Transverse colon (tissue), 3 donors: Measurements from ENCODE around the gene DDX46.

ENCODE experiments used
- POLR2A ChIP-seq: fragments of 450-650 bp; IDR thresholded peaks from one replicate; pipeline ENCODE4 v1.6.1; 2016; ENCODE audit warnings: antibody characterized with exemption, mild to moderate bottlenecking, moderate library complexity
- TF ChIP-seq, protein P1 (sequence below), 5 experiments: fragments of 200-600 bp in 3 of 5; fragments of 450-650 bp in 2 of 5; sonication (generic) in 3 of 5; IDR thresholded peaks; 1 replicate in 2 of 5; 2 replicates in 3 of 5; pipeline ENCODE4 v1.5.1; 2016 to 2017; ENCODE audit warnings: antibody characterized with exemption in 5 of 5, inconsistent platforms in 3 of 5, mild to moderate bottlenecking in 2 of 5, moderate library complexity in 1 of 5

DNA sequence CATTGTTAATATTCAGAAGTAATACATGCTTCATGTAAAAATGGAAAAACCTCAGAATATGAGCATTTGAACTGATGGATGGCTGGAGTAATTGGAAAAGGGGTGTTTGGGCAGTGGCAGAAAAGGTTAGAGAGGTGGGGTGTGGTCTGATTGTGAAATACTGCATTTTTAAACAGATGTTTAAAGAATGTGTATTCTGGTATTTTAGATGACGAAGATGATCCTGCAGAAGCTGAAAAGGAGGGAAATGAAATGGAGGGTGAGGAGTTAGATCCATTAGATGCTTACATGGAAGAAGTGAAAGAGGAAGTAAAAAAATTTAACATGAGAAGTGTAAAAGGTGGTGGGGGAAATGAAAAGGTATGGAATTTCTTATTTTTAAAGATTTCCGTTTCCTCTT is 18.8 kb downstream of the DDX46 start:
- TF ChIP-seq, protein P1, sequence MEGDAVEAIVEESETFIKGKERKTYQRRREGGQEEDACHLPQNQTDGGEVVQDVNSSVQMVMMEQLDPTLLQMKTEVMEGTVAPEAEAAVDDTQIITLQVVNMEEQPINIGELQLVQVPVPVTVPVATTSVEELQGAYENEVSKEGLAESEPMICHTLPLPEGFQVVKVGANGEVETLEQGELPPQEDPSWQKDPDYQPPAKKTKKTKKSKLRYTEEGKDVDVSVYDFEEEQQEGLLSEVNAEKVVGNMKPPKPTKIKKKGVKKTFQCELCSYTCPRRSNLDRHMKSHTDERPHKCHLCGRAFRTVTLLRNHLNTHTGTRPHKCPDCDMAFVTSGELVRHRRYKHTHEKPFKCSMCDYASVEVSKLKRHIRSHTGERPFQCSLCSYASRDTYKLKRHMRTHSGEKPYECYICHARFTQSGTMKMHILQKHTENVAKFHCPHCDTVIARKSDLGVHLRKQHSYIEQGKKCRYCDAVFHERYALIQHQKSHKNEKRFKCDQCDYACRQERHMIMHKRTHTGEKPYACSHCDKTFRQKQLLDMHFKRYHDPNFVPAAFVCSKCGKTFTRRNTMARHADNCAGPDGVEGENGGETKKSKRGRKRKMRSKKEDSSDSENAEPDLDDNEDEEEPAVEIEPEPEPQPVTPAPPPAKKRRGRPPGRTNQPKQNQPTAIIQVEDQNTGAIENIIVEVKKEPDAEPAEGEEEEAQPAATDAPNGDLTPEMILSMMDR (IDR thresholded peaks at IDR 0.05) = no peak
- no peak for TF ChIP-seq POLR2A
